Activated T-cell treated with anti-CD3 and anti-CD28 coated beads, Interleukin-2, amount 50 U/mL, for 4 hours (primary cell): ENCODE measurements around the gene MACROD2. TPM values are rescaled to one million over a fixed set of nuclear protein-coding genes. Genes with fewer than 3 reads are reported as not detected.

Experiments used
- ATAC-seq, 2 donors: fragments of 200-7000 bp; cut with Tn5 transposase; one replicate each; pipeline ENCODE4 v1.10.0; 2021
- DNase-seq: peaks from one replicate; pipeline ENCODE4 v3.0.0-alpha.2; 2020
- H3K27me3 Mint-ChIP-seq: one replicate; pipeline ENCODE4 v1.8.0; 2021; ENCODE audit warnings: low read depth, mixed read lengths
- H3K36me3 Mint-ChIP-seq: one replicate; pipeline ENCODE4 v1.8.0; 2022; ENCODE audit warnings: mixed read lengths; ENCODE audit not compliant: insufficient read depth
- H3K4me1 Mint-ChIP-seq: one replicate; pipeline ENCODE4 v1.8.0; 2021; ENCODE audit warnings: low read depth, mixed read lengths
- H3K4me3 Mint-ChIP-seq: one replicate; pipeline ENCODE4 v1.8.0; 2021; ENCODE audit warnings: mild to moderate bottlenecking, moderate library complexity, mixed read lengths
- H3K9me3 Mint-ChIP-seq: one replicate; pipeline ENCODE4 v1.8.0; 2021; ENCODE audit warnings: mixed read lengths
- total RNA-seq, 3 donors: library from RNA; stranded (reverse); gene quantifications; one replicate each; pipeline ENCODE4 v1.2.1, GENCODE V29; 2021

MACROD2 gene
- total RNA-seq, 3 donors from 2014 or later, result 0.10 TPM; not detected in 2

DNA sequence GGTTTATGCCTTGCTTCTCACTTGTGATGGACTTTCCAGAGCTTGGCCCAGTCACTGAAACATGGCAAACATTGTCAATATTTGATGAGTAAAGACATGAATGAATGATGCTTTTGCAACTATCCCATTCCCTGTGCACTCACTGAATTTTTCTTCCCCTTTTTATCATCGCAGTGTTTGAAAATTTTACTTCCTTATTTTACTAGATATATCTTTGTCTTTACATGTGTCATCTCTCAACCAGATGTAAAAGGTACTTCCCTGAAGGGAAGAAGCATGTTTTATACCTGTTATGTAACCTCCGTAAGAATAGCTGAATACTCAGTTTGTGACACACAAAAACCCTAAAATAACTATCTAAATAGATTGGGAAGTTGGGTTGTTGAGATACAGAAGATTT lies 886.8 kb downstream of the MACROD2 start:
- Mint-ChIP-seq H3K4me3 (no peak overlapping the region), H3K36me3 (no peaks in the 10 kb centered on the region), H3K4me1 (no peaks in the 10 kb centered on the region), H3K27me3 (no peaks in the 10 kb centered on the region), H3K9me3 (peaks cover 16% of the 10 kb centered on the region)
- ATAC-seq, result no peak
- DNase-seq, result no peak

GRCh38 chr20:14882846-14883245 lies 887.5 kb downstream of the MACROD2 start:
- ATAC-seq (no peak), DNase-seq (no peak)
- H3K4me1 Mint-ChIP-seq, result no peaks in the 10 kb centered on the region
- peaks cover 15% of the 10 kb centered on the region for H3K9me3 Mint-ChIP-seq
- no peaks in the 10 kb centered on the region for H3K27me3 Mint-ChIP-seq
- no peaks in the 10 kb centered on the region for H3K36me3 Mint-ChIP-seq
- H3K4me3 Mint-ChIP-seq, result no peak overlapping the region

DNA sequence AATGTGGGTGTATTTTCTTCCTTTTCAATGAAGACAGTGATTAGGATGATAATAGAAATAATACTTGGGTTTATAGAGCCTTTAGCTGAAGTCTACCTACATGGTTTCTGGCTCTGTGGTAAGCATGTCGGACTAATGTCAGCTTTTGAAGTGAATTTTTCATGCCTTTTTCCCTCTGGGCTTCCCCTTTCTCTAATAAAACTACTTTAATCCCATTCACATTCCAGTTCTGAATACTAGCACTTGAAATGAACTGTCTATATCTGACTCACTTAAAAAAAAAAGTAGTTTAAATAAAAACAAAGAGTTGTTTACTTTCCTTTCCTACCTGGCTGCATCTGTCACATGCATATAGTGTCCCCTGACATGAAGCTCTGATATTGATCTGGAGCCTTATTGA lies 888.0 kb downstream of the MACROD2 start:
- H3K9me3 Mint-ChIP-seq, result peaks cover 15% of the 10 kb centered on the region
- ATAC-seq, result no peak
- H3K4me3 Mint-ChIP-seq, result no peak overlapping the region
- no peaks in the 10 kb centered on the region for H3K36me3 Mint-ChIP-seq
- DNase-seq, result no peak
- no peaks in the 10 kb centered on the region for H3K4me1 Mint-ChIP-seq
- H3K27me3 Mint-ChIP-seq, result no peaks in the 10 kb centered on the region

- H3K9me3 Mint-ChIP-seq, result peaks cover 21% of the 10 kb centered on the region
- no peaks in the 10 kb centered on the region for H3K36me3 Mint-ChIP-seq
- H3K4me3 Mint-ChIP-seq, result no peak overlapping the region
- no peaks in the 10 kb centered on the region for H3K27me3 Mint-ChIP-seq
- ATAC-seq (no peak), DNase-seq (no peak)
- H3K4me1 Mint-ChIP-seq, result no peaks in the 10 kb centered on the region
Observed at GRCh38 chr20:14885661-14886060, 890.3 kb downstream of the MACROD2 start.

DNA sequence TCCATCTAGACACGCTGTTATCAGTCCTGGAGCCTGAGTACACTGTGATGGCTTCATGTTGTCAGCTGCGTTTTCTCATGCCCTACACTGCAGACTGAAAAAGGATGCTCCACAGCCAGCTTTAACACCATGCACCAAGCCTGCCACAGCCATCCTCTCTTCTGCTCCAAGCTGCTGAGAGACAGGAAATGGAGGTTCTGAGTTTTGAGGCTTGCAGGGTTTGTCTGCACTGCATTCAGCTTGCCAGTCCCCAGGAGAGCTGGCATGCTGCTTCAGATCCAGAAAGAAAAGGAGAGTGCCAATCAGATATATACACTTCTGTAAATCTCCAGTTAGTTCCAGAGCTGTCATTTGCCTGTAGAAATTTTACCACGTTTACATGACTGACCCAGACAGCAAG lies 892.8 kb downstream of the MACROD2 start:
- Mint-ChIP-seq H3K4me1 (no peaks in the 10 kb centered on the region), H3K9me3 (peaks cover 25% of the 10 kb centered on the region), H3K4me3 (no peak overlapping the region), H3K36me3 (no peaks in the 10 kb centered on the region), H3K27me3 (no peaks in the 10 kb centered on the region)
- DNase-seq, result no peak
- ATAC-seq, result no peak

GRCh38 chr20:14889496-14890255 lies 894.4 kb downstream of the MACROD2 start:
- Mint-ChIP-seq H3K4me3 (no peak overlapping the region), H3K9me3 (peaks cover 26% of the 10 kb centered on the region), H3K27me3 (no peaks in the 10 kb centered on the region), H3K36me3 (no peaks in the 10 kb centered on the region), H3K4me1 (no peaks in the 10 kb centered on the region)
- ATAC-seq, result no peak
- DNase-seq, result no peak

DNA sequence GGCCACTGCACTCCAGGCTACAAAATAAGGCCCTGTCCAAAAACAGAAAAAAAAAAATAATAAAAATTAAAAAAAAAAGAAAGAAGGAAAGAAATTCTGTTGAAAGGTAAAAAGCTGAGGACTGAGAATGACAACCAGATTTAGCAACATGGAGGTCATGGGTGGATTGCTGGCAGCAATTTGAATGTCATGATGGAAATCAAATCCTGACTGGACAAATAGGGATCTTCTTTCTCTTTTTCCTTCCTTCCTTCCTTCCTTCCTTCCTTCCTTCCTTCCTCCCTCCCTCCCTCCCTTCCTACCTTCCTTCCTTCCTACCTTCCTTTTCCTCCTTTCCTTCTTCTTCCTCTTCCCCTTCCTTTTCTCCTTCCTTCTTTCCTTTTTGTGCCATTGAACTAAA lies 895.4 kb downstream of the MACROD2 start:
- DNase-seq, result no peak
- H3K4me1 Mint-ChIP-seq, result no peaks in the 10 kb centered on the region
- no peaks in the 10 kb centered on the region for H3K27me3 Mint-ChIP-seq
- no peak for ATAC-seq
- H3K4me3 Mint-ChIP-seq, result no peak overlapping the region
- H3K9me3 Mint-ChIP-seq, result peaks cover 27% of the 10 kb centered on the region
- H3K36me3 Mint-ChIP-seq, result no peaks in the 10 kb centered on the region

DNA sequence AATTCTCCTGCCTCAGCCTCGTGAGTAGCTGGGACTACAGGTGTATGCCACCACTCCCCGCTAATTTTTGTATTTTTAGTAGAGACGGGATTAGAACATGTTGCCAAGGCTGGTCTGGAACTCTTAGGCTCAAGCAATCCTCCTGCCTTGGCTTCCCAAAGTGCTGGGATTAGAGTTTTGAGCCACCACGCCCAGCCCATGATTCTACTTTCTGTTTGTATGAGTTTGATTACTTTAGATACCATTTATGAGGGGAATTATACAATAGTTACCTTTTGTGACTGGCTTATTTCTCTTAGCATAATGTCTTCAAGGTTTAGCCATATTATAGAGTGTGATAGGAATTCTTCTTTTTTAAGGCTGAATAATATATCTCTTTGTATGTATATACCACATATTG lies 897.5 kb downstream of the MACROD2 start:
- ATAC-seq (no peak), DNase-seq (no peak)

DNA sequence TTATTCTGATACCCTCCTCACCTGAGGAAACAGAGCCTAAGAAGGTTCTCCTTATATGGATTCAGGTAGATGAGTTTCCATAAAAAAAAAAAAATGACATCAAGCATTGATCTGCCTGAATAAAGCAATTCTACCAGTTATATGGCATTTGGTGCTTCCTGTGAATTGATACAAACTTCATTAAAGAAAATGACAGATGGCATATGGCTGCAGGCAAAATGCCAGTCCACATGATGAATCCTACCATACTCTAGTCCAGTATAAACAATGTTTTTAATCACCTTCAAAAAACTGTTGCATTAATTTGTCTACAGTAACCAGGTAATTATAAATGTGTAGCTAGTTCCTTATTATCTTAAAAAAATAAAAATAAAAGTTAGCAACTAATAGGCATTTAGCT lies 901.3 kb downstream of the MACROD2 start:
- no peak for ATAC-seq

More for the DNA sequence above, 897.5 kb downstream of the MACROD2 start:
- H3K36me3 Mint-ChIP-seq, result no peaks in the 10 kb centered on the region
- H3K4me3 Mint-ChIP-seq, result no peak overlapping the region
- H3K9me3 Mint-ChIP-seq, result peaks cover 24% of the 10 kb centered on the region
- no peaks in the 10 kb centered on the region for H3K4me1 Mint-ChIP-seq
- no peaks in the 10 kb centered on the region for H3K27me3 Mint-ChIP-seq

DNA sequence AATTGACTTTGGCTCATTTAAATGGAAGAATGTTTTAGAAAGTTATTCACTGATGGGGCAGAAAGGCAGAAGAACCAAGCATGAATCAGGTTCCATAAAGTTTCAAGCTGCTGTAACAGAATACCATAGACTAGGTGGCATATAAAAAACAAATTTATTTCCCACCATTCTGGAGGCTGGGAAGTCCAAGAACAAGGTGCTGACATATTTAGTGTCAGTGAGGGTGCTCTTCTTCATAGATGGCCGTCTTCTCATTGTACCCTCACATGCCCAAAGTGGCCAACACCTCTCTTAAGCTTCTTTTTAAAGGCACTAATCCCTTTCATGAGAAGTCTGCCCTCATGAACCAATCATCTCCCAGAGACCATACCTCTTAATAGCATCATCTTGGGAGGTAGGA lies 902.3 kb downstream of the MACROD2 start:
- no peak for ATAC-seq
- H3K4me1 Mint-ChIP-seq, result no peaks in the 10 kb centered on the region
- no peaks in the 10 kb centered on the region for H3K36me3 Mint-ChIP-seq
- no peak overlapping the region for H3K4me3 Mint-ChIP-seq
- DNase-seq, result no peak
- H3K27me3 Mint-ChIP-seq, result no peaks in the 10 kb centered on the region
- H3K9me3 Mint-ChIP-seq, result peaks cover 20% of the 10 kb centered on the region

More for the DNA sequence above, 901.3 kb downstream of the MACROD2 start:
- Mint-ChIP-seq H3K4me1 (no peaks in the 10 kb centered on the region), H3K36me3 (no peaks in the 10 kb centered on the region), H3K9me3 (peaks cover 15% of the 10 kb centered on the region), H3K27me3 (no peaks in the 10 kb centered on the region), H3K4me3 (no peak overlapping the region)
- no peak for DNase-seq

DNA sequence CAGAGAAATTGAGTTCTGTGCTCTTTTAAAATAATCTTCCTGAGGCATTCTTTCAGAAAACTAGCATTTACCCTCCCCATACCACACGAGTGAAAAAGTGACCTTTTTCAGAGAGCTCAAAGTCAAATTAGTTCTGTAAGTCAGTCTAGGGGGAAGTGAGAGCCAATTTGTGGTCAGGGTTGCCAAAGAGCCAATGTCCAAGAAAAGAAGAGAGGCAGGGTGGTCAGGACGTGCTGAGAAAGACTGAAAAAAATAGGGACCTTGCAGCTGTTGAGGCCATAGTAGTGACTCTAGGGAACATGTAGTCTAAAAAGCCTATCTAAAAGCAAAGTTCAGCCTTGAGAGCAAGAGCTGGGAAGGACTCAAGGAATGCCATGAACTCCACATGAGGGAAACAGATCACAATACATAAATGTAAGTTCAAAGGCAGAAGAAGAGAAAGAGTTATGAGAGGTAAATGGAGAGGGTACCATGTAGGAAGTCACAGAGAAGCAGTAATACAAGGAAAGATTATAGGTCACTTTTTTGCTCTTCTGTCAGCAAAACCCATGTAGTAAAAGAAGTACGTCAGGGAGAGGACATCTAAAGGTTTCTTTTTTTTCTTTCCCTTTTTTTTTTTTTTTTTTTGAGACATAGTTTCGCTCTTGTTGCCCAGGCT lies 907.2 kb downstream of the MACROD2 start:
- H3K36me3 Mint-ChIP-seq, result no peaks in the 10 kb centered on the region
- DNase-seq, result no peak

GRCh38 chr20:14906908-14907434 lies 911.7 kb downstream of the MACROD2 start:
- Mint-ChIP-seq H3K9me3 (peaks cover 22% of the 10 kb centered on the region), H3K36me3 (no peaks in the 10 kb centered on the region), H3K4me1 (no peaks in the 10 kb centered on the region), H3K4me3 (no peak overlapping the region), H3K27me3 (no peaks in the 10 kb centered on the region)
- ATAC-seq, result no peak
- no peak for DNase-seq

More for the DNA sequence above, 907.2 kb downstream of the MACROD2 start:
- no peak overlapping the region for H3K4me3 Mint-ChIP-seq
- no peak for ATAC-seq
- no peaks in the 10 kb centered on the region for H3K4me1 Mint-ChIP-seq
- H3K27me3 Mint-ChIP-seq, result no peaks in the 10 kb centered on the region
- H3K9me3 Mint-ChIP-seq, result peaks cover 23% of the 10 kb centered on the region

- no peaks in the 10 kb centered on the region for H3K4me1 Mint-ChIP-seq
- H3K36me3 Mint-ChIP-seq, result no peaks in the 10 kb centered on the region
- H3K27me3 Mint-ChIP-seq, result no peaks in the 10 kb centered on the region
- ATAC-seq, result no peak
- no peak for DNase-seq
- peaks cover 13% of the 10 kb centered on the region for H3K9me3 Mint-ChIP-seq
- no peak overlapping the region for H3K4me3 Mint-ChIP-seq
Observed at GRCh38 chr20:14910126-14910525, 914.8 kb downstream of the MACROD2 start.

GRCh38 chr20:14913896-14914620 lies 918.7 kb downstream of the MACROD2 start:
- Mint-ChIP-seq H3K27me3 (no peaks in the 10 kb centered on the region), H3K4me3 (no peak overlapping the region), H3K4me1 (no peaks in the 10 kb centered on the region), H3K9me3 (peaks cover 7% of the 10 kb centered on the region), H3K36me3 (no peaks in the 10 kb centered on the region)
- ATAC-seq (no peak), DNase-seq (no peak)
